NCI-H226 (cell line): ENCODE data around the gene AGFG2.
"Not testable (repeated sequence)": the region's sequence is repeated elsewhere in the genome, so short reads cannot be mapped to it uniquely, and the experiment has no call there.

ENCODE experiments used
- DNase-seq: peaks from one replicate; pipeline ENCODE4 v3.0.0-alpha.2; 2015

The AGFG2 gene

GRCh38 chr7:100553032-100553431 is 14.0 kb downstream of the AGFG2 start:
- DNase-seq = no peak

- DNase-seq = no peak
Observed at GRCh38 chr7:100555701-100556100, 16.7 kb downstream of the AGFG2 start.

- no peak for DNase-seq
Observed at GRCh38 chr7:100556541-100556940, 17.5 kb downstream of the AGFG2 start.

GRCh38 chr7:100559127-100559526 is 20.1 kb downstream of the AGFG2 start:
- DNase-seq = no peak

- DNase-seq = no peak
Observed at GRCh38 chr7:100561491-100562194, 22.6 kb downstream of the AGFG2 start.

GRCh38 chr7:100562195-100563099 is 23.4 kb downstream of the AGFG2 start:
- DNase-seq = no peak

- no peak for DNase-seq
Observed at GRCh38 chr7:100563100-100563564, 24.1 kb downstream of the AGFG2 start.

GRCh38 chr7:100563809-100564400 is 24.9 kb downstream of the AGFG2 start:
- peak; percentile 51 for DNase-seq

- not testable (repeated sequence) for DNase-seq
Observed at GRCh38 chr7:100564405-100564804, 25.4 kb downstream of the AGFG2 start.

GRCh38 chr7:100565133-100565571 is 26.1 kb downstream of the AGFG2 start:
- no peak for DNase-seq

GRCh38 chr7:100566018-100566531 is 27.1 kb downstream of the AGFG2 start:
- DNase-seq = no peak

- no peak for DNase-seq
Observed at GRCh38 chr7:100567031-100567730, 28.2 kb downstream of the AGFG2 start.

GRCh38 chr7:100567751-100568175 is 28.8 kb downstream of the AGFG2 start:
- DNase-seq = no peak

- DNase-seq = no peak
Observed at GRCh38 chr7:100568176-100568895, 29.3 kb downstream of the AGFG2 start.

- no peak for DNase-seq
Observed at GRCh38 chr7:100568896-100569844, 30.2 kb downstream of the AGFG2 start.

GRCh38 chr7:100570954-100571828 is 32.2 kb downstream of the AGFG2 start:
- peak; percentile 87 for DNase-seq

- DNase-seq = no peak
Observed at GRCh38 chr7:100571829-100572116, 32.8 kb downstream of the AGFG2 start.

GRCh38 chr7:100572281-100572948 is 33.4 kb downstream of the AGFG2 start:
- peak; percentile 66 for DNase-seq
